Esophagus (tissue), 2 donors: ENCODE data around the gene PPM1M. TPM values are rescaled to one million over a fixed set of nuclear protein-coding genes. Genes with fewer than 3 reads are reported as not detected.

Experiments used
- H3K27ac ChIP-seq, 2 donors: one replicate each; pipeline ENCODE4 v1.5.1; 2013; ENCODE audit warnings: low read depth in 2 of 2, mild to moderate bottlenecking in 2 of 2, inconsistent platforms in 1 of 2, low read length in 1 of 2, moderate library complexity in 1 of 2
- H3K27me3 ChIP-seq, 2 donors: one replicate each; pipeline ENCODE4 v1.6.1; 2013; ENCODE audit warnings: low read length in 2 of 2, control low read depth in 1 of 2, mild to moderate bottlenecking in 1 of 2; ENCODE audit not compliant: insufficient read depth in 2 of 2, control insufficient read depth in 1 of 2
- H3K36me3 ChIP-seq, 2 donors: one replicate each; pipeline ENCODE4 v1.6.1; 2013; ENCODE audit warnings: low read length in 1 of 2; ENCODE audit not compliant: control insufficient read depth in 2 of 2, insufficient read depth in 2 of 2
- H3K4me1 ChIP-seq, 2 donors: one replicate each; pipeline ENCODE4 v1.6.1; 2013; ENCODE audit warnings: low read length in 1 of 2; ENCODE audit not compliant: control insufficient read depth in 2 of 2, insufficient read depth in 2 of 2
- H3K4me3 ChIP-seq, 2 donors: one replicate each; pipeline ENCODE4 v1.5.1; 2013; ENCODE audit warnings: low read length in 2 of 2, mild to moderate bottlenecking in 2 of 2, low read depth in 1 of 2, moderate library complexity in 1 of 2
- H3K9me3 ChIP-seq, 2 donors: one replicate each; pipeline ENCODE4 v1.6.1; 2013; ENCODE audit warnings: mild to moderate bottlenecking in 2 of 2, low read depth in 1 of 2, low read length in 1 of 2, moderate library complexity in 1 of 2; ENCODE audit not compliant: control insufficient read depth in 2 of 2, insufficient read depth in 1 of 2
- WGBS, 2 donors: extraction: QIAGEN DNeasy Blood & Tissue Kit; methylation state at CpG; one replicate each; pipeline ENCODE4 v1.1.7; 2013; 5-methylcytosine and 5-hydroxymethylcytosine counted together
- polyA plus RNA-seq, 2 donors: library from polyadenylated mRNA; stranded (reverse); fragments of 200-250 nt; gene quantifications; one replicate each; pipeline ENCODE4 v1.2.3, GENCODE V29; 2013
- donor health status: healthy with polysubstance abuse.
- donor health status: Bipolar disorder and iron deficiency.

Gene PPM1M
- polyA plus RNA-seq, 2 donors = 10.1 to 15.6 TPM

DNA sequence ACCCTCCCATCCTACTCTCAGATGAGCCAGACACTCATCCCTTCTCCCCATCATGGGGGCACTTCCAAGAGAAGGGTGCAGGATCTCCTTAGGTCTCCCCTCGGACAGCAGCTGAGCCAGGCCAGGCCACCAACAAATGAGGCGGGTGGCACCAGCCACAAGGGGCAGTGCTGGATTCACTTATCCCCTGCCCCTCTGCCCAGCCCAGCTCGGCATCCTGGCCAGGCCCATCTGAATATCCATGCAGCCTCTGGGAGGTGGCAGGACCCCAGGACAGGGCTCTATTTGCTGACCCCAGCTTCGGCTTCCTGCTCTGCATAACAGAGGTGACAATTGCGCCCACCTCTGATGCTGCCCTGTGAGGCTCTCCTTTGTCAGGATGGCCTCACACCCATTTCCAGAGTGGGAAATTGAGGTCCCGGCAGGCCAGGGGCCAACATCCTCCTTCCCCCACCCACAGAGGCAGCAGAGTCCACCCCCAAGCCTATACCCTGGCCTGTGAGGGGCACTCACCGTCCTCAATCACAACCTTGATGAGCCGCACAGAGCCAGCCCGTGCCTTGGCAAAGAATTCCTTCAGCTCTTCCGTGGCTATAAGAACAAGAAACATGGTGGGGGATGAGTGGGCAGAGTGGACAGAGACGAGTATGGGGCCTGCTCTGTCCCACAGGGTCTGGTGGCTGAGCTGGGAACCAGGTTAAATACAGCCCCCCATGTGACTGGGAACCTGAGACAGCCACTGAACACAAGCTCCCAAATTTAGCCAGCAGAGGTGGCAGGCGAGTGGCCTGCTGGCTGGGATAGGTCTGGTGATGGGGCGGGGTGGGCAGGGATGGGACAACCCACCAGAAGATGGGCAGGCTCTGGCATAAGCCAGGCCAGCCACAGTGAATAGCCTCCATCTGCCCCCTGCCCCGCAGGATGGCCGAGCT, 10.8 kb upstream of the PPM1M start:
- Histone ChIP-seq H3K4me3 (no peak overlapping the region), H3K27me3 (no peaks in the 10 kb centered on the region), H3K4me1 (peaks cover 11 to 28% of the 10 kb centered on the region in 2 donors), H3K9me3 (peaks cover 0 to 2% of the 10 kb centered on the region in 2 donors), H3K27ac (no peak overlapping the region), H3K36me3 (peaks cover 16 to 39% of the 10 kb centered on the region in 2 donors)
- 89 to 93% methylated on average over 15 of the region's 15 CpGs for WGBS, 2 donors

DNA sequence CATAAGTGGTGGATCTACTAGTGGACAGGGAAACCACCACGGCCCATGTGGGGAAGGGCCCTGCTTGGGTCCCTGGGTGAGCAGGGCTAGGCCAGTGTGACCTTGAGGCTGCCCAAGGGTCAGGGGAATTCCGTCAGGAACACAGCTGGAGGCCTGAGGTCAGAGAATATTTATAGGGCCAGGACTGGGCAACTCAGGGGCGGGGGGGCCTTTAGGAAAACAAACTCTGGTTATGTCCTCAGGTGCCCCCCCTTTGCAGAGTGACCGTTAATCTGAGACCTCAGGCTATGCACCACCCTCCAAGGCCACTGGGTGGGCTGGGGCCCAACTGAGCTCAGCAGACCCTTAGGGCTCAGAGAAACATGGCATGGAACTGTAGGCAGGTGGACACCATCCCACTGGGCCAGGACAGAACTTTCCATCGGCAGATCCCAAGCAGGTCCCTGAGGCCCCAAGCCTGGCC, 9.1 kb upstream of the PPM1M start:
- Histone ChIP-seq H3K9me3 (peaks cover 0 to 2% of the 10 kb centered on the region in 2 donors), H3K36me3 (peaks cover 9 to 23% of the 10 kb centered on the region in 2 donors), H3K27me3 (no peaks in the 10 kb centered on the region), H3K27ac (no peak overlapping the region), H3K4me3 (no peak overlapping the region), H3K4me1 (peaks cover 11 to 31% of the 10 kb centered on the region in 2 donors)
- WGBS, 2 donors = 80% methylated on average over 5 of the region's 5 CpGs

DNA sequence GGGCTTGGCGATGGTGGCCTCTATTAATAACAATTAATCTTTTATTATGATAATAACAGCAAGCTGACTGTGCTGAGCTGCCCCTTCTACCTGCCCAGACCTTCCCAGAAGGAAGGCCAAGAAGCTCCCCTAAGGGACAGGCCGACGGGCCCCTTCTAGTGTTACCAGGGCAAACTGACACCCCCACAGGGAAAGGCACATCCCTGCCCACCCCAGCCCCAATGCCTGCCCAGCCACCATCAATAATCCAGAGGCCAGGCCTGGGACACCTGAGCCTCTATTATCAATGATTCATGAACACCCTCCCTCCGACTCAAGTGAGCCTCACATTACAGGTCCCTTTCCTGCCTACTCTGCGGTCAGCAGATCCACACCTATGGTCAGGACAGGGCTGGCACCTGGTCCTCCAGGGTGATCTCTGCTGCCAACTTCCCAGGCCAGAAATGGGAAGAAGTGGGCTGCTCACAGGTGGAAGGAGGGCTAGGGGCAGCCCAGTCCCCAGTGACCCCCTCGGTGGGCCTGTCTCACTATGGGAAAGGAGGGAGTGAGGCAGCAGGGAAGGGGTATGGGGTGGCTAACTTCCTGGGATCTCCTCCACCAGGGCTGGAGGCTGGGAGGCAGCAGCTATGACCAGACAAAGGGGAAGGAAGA, 8.4 kb upstream of the PPM1M start:
- WGBS, 2 donors = 69 to 75% methylated on average over 6 of the region's 6 CpGs
- Histone ChIP-seq H3K4me1 (peaks cover 11 to 26% of the 10 kb centered on the region in 2 donors), H3K36me3 (peaks cover 9 to 17% of the 10 kb centered on the region in 2 donors), H3K9me3 (peaks cover 0 to 2% of the 10 kb centered on the region in 2 donors), H3K27me3 (no peaks in the 10 kb centered on the region), H3K4me3 (no peak overlapping the region), H3K27ac (peak overlapping the region; percentile 90 to 94)

DNA sequence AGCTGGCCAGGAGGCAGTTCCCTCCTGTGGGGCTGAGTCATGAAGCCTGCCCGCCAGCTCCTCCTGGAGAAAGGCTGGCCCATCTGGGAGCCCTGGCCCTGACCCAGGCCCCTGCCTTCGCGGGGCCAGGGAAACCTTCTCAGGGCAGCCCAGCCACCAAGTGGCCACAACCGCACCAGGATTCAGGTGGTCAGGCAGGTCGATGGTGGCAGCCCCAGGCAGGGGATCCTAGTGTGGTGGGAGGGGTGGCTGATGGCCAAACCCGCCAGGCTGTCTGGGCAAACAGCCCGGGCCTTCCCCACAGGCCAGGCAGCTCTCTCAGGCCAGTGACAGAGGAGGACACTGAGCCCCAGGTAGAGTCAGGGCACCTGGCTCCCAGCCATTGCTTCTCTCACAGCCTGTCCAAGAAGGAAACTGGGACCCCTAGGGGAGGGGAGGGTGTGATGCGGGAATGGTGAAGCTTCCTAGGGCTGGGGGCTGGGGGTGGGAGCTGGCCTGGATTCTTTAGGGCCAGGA, 7.8 kb upstream of the PPM1M start:
- WGBS, 2 donors = 9% methylated on average over 8 of the region's 8 CpGs
- peaks cover 9 to 17% of the 10 kb centered on the region in 2 donors for H3K36me3 ChIP-seq
- H3K4me1 ChIP-seq = peaks cover 11 to 26% of the 10 kb centered on the region in 2 donors
- H3K4me3 ChIP-seq = peak overlapping the region; percentile 82 to 98
- H3K27me3 ChIP-seq = no peaks in the 10 kb centered on the region
- H3K27ac ChIP-seq = peak overlapping the region; percentile 90 to 94
- H3K9me3 ChIP-seq = peaks cover 0 to 2% of the 10 kb centered on the region in 2 donors

DNA sequence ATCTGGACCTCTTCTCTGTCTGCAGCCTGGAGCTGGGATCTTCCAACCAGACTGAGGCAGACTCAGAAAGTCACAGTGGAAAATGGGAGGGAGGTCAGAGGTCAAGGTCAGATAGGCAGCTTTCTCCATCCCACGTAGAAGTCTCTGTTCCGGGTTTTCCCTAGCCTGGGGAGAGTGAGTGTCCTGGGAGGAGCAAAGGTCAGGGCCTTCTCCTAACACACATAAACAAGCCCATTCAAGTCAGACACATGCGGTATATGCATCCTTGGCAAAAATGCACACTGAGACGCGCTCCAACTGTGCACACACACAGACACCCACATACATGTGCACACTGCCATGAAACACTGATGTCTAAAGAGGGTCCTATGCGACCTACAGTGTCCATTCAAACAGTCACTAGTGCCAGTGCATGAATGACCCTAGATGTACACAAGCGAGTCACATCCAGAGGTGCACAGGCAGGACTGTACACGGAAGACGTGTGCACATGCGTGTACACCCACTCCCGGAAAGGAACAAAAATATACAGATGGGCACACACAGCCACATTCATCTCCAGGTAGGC, 7.3 kb upstream of the PPM1M start:
- Histone ChIP-seq H3K4me3 (peak overlapping the region; percentile 82 to 98), H3K4me1 (peaks cover 11 to 26% of the 10 kb centered on the region in 2 donors)
- WGBS, 2 donors = 6 to 12% methylated on average over 11 of the region's 11 CpGs

DNA sequence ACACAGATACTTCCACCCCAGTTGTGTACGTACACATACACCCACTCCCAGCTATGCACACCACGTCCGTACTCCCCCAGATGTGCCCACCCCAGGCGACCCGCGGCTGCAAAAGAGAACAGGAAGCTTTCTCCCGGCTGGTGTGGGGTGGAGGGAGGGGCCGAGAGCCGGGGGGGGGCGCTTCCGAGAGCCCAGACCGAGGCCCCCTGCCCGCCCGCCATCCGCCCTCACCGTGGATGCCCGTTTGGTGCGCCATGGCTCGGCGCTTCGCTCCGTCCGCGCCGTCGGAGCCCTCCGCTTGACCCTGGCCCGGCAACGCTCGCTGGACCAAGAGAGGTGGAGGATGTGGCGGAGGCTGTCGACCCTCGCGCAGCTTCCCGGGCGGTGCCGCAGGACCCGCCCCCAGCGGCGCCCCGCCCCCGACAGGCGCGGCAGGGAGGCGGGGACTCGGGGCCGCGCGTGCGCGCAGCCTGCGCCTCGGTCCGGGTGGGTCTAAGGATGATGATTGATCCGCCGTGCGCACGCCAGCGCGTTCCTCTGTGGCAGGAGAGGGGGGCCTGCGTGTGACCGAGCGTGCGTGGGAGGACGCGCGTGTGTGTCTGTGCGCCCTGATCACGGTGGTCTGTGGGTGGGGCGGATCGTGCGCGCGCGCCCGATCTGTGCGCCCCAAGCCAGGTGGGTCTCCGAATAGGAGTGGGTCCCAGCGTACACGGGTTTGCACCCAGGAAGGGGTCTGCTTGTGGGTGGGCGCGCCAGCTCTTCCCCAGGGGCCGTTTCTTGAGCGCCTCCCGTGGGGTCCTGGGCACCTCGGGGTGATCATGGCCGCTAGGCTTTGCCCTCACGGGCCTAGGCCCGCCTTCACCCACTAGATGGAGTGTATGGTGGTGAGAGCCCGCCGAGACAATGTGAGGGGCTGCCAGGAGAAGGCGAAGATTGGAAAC, 6.5 kb upstream of the PPM1M start, which contains the start of gene TWF2:
Gene TWF2 (minus strand): TSS at position 398 of the 941 bp plus-strand sequence. CDS start 142 bp downstream, at position 256.
- H3K4me3 ChIP-seq = peak within 1 kb of the TSS; percentile 82 to 98
- WGBS, 2 donors = 0 to 1% methylated on average over 90 to 92 of the region's 92 CpGs
- H3K36me3 ChIP-seq = peaks cover 7 to 15% of the 10 kb centered on the region in 2 donors
- no peaks in the 10 kb centered on the region for H3K27me3 ChIP-seq
- H3K9me3 ChIP-seq = peaks cover 0 to 2% of the 10 kb centered on the region in 2 donors
- H3K27ac ChIP-seq = peak within 1 kb of the TSS; percentile 90 to 94
- H3K4me1 ChIP-seq = peaks cover 11 to 28% of the 10 kb centered on the region in 2 donors

More for the DNA sequence above, 7.3 kb upstream of the PPM1M start:
- Histone ChIP-seq H3K36me3 (peaks cover 9 to 17% of the 10 kb centered on the region in 2 donors), H3K9me3 (peaks cover 0 to 2% of the 10 kb centered on the region in 2 donors), H3K27me3 (no peaks in the 10 kb centered on the region), H3K27ac (peak overlapping the region; percentile 90 to 94)

DNA sequence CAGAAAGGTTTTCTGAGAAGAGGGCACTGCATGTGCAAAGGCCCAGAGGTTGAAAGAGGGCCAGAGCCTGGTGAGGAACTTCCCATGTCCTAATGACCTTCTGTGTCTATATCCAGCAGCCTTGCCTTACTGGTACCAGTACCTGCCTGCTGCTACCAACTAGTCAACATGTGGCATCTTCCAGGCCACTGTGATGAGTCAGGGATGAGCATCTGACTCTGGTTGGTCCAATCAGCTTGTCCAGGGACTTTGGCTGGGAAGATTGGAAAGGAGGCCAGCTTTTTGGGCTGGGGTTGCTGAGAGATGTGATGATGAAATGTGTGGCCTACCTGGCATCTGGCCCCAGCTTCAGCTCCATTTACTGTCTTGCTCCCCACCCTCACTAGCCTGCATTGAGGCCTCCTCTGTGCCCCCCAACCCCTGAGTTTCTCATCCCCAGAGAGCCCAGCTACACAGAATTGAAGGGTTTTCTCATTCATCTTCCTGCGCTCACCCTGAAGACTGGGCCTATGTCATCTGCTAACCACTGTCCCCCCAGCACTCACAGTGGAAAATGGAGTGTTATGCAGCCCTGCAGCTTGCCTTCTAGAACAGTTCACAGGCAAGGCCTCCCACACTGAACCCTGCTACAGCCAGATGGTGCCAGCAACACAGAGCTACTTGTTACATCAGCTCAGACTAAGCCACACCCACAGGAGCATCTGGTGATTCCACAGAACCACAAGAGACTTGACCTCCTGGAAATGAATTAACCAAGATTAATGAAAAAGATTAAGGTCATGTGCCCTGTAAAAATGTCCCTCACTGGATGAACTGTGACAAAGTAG, 5.3 kb upstream of the PPM1M start:
- Histone ChIP-seq H3K27me3 (no peaks in the 10 kb centered on the region), H3K4me3 (no peak overlapping the region), H3K27ac (peak overlapping the region in 1 of 2 donors; percentile 73), H3K9me3 (peaks cover 0 to 2% of the 10 kb centered on the region in 2 donors), H3K36me3 (peaks cover 0 to 3% of the 10 kb centered on the region in 2 donors), H3K4me1 (peaks cover 11 to 37% of the 10 kb centered on the region in 2 donors)
- 93 to 96% methylated on average over 1 of the region's 1 CpG for WGBS, 2 donors

DNA sequence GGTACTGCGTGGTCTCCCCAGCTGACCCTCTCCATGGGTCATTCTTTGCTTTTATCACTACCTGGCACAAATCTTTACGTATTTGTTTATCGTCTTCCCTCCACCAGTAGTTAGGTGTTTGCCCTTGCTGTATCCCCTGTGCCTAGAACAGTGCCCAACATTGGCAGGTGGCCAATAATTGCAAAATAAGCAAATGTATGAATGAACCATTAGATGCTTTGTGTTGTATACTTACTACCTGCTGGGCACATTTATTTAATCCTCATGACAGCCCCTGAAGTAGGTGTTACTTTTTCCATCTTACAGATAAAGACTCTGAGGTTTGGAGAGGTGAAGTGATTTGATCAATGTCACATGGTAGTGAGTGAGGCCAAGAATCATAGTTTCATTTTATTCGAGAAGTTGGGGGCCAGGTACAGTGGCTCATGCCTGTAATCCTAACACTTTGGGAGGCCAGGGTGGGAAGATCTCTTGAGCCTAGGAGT, 4.6 kb upstream of the PPM1M start:
- H3K4me3 ChIP-seq = no peak overlapping the region
- H3K27ac ChIP-seq = no peak overlapping the region
- no peaks in the 10 kb centered on the region for H3K27me3 ChIP-seq
- no peaks in the 10 kb centered on the region for H3K36me3 ChIP-seq
- WGBS, 2 donors = 85 to 89% methylated on average over 4 of the region's 4 CpGs
- H3K9me3 ChIP-seq = peaks cover 0 to 2% of the 10 kb centered on the region in 2 donors
- peaks cover 11 to 39% of the 10 kb centered on the region in 2 donors for H3K4me1 ChIP-seq
